ENCODE measurements around the gene STK17B.
"Not testable (repeated sequence)": the region's sequence is repeated elsewhere in the genome, so short reads cannot be mapped to it uniquely, and the experiment has no call there.

STK17B gene

DNA sequence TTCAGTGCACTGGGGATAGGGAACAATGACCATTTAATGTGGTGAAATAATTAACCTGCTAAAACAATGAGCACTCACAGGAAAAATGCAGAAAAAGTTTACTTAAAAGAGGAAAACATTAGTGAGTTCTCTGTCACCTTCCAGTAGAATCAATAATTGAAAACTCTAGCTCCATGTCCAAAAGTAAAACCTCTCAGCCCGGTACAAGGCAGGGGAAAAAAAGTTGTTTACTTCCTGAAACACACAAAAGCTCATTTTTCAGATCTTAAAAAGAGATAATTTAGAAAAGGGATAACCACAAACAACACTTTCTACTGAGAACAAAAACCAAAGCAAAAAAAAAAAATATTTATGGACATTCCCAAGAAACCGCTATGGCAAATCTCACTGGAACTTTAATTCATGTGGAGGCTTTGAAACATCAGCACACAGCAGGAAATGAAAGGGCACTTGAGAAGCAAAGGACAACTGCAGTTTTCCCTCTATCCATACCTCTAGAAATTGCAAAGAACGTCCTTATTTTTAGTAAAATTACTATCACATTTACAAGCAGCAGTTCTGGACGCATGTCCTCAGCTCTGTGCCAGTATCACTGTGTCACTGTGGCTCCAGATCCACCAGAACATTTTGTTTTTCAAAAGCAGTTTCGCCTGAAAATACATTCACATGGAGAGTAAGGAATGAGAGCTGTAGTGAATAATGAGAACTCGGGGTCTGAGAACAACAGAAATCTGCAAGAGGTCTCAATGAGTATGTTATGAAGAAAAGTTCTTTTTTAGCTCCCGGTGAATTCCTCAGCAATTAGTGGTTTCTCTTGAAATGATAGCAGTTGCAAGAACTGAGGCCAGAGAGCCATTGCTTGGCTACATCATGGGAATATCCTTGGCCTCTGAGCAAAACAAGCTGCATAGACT is 58.1 kb downstream of the STK17B start:
- DNase-seq (ENCODE audit: low read depth, low spot score): no peak

DNA sequence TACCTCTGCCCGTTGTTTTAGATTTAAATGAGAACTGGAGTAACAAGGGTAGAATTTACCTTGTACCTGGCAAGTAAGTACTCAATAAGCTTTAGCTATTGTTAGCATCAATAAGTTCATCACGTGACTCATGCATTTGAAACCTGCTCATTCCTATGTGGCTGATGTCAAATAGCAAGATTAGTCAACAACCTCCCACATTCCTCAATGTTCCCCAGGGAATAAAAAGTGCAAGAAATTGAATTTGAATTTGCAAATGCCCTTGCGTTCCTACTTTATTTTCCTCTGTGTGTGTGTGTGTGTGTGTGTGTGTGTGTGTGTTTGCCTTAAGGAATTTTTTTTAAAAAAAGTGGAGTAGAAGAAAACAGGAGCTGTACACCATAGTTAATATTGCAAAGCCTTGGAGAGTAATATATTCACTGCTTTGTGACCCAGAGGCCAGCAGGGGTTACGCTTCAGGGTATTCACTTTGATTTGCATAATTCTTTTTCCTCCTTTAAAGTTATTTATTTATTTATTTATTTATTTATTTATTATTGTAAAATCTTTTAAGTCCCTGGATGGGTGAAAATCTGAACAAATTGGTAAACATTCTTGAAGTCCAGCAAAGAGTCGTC is 58.9 kb downstream of the STK17B start:
- DNase-seq (ENCODE audit: low read depth, low spot score): no peak

DNA sequence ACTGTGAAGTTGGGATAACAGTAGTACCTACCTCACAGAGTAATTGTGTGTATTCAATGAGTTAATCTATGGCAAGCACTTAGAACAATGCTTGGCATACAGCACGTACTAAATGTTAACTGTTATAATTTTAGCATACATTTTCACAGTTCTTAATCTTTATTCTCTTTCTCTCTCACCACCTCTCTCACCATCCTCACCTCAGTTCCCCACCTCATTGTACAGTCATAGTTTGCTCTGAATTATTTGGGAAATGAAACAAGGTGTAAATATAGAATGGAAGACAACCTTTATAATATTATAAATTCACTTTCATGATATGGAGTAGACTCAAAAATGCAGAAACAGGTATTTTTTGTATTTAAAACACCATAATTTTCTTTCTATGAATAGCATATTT is 62.8 kb downstream of the STK17B start:
- no peak for DNase-seq (ENCODE audit: low read depth, low spot score)

DNA sequence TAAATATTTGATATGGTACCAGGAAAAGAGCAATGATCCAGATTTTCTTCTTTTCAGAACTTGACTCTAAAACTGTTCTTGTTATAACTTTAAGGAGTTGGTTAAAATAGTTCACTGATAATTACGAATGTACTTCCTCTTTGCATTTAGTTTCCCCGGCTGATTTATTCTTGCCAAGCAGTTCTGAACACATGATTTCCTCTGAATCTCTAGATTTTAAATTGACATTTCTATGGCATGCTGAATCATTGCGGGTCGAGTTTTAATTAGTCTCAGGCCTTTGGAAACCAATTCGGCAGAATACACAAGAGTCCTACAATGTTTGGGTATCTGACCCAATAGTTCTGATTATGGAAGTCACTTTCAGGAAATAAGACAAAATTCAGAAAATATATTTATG is 65.4 kb downstream of the STK17B start:
- DNase-seq (ENCODE audit: low read depth, low spot score): no peak

DNA sequence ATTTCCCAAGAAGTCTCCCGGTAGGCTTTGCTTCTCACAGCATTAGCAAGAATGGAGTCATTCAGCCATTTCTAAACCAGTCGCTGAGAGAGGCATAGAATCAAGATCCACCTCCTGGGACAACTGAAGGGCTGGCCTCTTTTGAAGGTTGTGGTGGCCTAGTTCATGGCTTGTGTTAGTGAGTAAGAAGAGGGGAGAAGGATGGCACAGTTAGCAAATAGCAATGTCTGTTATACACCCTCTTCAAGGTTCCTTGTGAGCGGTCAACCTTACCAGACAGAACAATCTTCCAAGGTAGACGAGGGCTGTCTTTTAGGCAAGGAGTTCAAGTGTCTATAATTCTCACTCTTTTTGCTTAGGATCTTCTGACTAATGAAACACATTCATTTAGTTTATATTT is 67.3 kb downstream of the STK17B start:
- DNase-seq (ENCODE audit: low read depth, low spot score): no peak

DNA sequence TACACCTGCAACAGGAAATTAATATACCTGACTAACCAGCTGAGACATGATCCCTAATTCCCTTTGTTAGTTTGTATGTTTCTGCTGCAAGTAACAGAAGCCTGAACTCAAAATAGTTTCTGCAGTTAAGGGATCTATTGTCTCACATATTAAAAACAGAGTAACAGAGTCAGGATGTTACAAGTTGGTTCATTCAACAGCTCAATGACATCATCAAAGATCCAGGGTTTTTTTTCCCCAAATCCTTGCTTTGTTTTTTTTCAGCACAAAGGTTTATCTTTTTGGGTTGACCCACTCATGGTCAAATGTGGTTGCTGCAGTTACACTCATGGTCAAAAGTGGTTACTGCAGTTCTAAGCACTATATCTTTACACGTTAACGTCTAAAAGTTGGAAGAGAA is 67.8 kb downstream of the STK17B start:
- no peak for DNase-seq (ENCODE audit: low read depth, low spot score)

DNA sequence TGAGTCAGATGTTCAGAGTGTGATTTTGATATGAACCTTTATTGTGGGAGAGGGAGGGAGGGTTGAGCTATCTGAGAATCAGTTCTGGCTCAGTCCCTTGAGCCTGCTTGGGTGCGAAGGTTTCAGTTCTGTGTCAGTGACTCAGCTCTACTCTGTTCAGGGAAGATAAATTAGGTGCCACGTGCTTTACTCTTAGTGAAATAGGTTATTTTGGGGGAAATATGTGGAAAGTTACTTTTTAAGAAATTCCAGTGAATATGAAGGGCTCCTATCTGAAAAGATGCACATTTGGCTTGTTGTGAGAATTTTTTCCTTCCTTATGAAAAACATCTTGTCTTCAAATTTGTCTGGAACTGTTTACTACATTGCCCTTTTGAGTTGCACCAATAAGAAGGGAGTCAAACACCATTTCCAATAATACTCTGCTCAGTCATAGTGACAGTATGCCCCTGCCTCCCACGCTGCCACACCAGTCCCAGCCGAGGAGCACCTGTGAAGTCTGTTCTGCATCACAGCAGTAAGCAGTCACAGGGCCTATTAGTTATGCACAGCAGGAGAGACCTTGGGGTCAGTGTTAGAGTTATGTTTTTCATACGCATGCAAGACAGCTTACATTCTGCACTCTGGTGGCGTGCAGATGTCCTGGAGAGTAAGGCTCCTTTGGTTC is 69.9 kb downstream of the STK17B start:
- peak; percentile 72 for DNase-seq (ENCODE audit: low read depth, low spot score)

DNA sequence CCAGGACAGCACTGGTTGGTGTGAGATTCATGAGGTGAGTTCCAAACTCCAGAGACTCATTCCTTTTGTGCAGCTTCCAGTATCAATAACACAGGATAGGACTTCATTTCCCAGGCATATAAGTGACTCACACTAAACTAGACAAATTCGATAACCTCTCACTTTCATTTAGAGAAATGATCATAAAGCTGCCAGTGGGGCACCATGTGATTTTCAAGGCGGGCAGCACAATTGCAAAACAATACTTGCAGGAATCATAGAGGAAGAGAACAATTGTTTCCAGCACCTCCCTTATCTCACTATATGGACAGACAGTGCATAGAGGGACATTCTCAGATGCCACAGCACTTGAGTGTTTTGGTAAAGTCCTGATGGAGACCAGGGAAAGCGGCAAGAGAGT is 71.5 kb downstream of the STK17B start:
- DNase-seq (ENCODE audit: low read depth, low spot score): no peak

DNA sequence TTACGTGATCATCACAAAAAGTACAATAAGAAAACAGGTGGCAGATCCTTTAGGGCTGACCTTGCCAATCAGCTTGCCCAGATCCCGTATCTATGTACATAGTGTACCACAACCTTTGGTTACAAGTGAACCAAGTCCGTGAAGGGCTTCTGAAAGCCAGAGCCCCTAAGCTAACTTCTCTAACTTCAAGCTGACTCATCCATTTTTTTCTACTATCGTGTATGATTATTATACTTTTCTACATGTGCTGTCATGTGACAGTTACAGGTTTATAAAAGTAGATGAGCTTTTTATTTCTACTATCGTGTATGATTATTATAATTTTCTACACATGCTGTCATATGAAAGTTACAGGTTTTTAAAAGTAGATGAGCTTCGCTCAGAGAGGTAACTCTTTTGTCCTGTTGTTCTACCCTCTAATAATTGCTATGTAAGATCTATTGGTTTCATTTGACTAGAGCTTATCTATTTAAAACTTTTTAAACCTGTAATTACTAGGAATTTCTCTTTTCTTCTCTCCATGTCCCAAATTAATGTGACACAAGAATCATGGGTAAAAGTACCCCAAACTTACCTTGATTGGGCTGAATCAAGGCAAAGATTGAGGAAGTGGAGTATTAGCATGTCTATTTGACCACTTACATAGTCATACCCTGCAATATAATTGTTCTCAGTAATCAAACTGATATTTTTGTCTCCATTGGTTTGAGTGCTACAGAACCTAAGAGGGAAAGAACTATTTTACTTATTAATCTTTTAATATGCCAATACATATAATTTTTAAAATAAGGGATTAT is 73.3 kb downstream of the STK17B start:
- DNase-seq (ENCODE audit: low read depth, low spot score): no peak

DNA sequence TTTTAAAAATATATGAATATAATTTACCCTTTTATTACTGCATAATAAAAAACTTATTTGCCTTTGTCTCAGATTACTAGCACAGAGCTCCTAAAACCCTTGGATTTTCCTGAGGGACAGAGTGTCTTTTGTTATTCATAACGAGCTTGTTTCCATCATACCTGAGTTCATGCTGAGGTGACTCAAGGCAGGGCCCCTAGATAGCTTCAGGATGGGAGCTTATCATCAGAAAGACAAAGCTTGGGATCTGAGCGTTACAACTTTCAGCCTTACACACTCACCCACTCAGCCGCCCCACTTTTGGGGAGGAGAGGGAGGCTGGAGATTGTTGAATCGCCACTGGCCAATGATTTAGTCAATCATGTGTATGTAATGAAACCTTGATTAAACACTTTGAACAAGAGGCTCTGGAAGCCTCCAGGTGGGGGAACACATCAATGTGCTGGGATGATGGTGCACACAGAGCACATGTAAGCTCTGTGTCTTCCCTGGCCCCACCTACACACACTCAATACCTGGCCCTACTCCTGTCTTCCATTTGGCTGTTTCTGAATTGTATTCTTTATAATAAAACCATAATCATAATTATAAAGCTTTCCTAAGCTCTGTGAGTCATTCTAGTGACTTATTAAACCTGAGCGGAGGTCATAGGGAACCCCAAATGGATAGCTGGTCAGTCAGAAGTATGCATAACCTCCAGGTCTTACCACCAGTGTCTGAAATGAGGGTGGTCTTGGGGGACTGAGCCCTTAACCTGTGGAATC is 74.2 kb downstream of the STK17B start:
- DNase-seq (ENCODE audit: low read depth, low spot score): no peak

DNA sequence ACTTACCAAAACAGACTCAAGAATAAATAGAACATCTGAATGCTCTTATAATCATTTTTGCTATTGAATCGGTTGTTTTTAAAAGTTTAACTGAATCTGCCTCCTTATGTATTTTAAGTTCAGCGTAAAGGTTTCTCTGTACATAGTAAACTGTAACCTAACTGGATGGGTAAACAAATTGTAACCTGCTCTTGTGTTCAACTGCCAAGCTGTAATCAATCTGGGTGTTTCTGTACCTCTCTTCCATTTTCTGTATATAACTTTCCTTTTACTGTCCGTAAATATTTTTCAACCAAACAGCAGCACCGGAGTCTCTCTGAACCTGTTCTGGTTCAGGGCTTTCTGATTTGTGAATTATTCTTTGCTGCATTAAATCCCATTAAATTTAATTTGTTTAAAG is 75.1 kb downstream of the STK17B start:
- no peak for DNase-seq (ENCODE audit: low read depth, low spot score)

DNA sequence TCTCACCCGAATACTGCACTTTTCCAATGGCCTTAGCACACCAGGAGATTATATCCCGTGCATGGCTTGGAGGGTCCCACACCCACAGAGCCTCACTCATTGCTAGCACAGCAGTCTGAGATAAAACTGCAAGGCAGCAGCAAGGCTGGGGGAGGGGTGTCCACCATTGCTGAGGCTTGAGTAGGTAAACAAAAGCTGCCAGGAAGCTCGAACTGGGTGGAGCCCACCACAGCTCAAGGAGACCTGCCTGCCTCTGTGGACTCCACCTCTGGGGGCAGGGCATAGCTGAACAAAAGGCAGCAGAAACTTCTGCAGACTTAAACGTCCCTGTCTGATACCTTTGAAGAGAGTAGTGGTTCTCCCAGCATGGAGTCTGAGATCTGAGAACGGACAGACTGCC is 81.9 kb downstream of the STK17B start:
- not testable (repeated sequence) for DNase-seq (ENCODE audit: low read depth, low spot score)

DNA sequence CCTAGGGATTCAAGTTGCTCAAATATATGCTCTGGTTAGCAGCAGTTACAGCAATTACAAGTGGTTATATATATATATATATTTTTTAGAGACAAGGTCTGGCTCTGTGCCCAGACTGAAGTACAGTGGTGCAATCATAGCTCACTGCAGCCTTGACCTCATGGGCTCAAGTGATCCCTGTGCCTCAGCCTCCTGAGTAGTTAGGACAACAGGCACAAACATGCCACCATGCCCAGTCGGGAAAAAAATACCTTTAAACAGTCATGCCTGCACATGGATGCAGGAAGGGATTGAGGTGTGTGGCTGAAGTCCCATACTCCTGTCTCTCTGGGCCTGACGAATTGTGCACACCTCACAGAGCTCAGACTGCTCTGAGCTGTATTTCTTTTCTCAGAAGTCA is 83.2 kb downstream of the STK17B start:
- no peak for DNase-seq (ENCODE audit: low read depth, low spot score)

DNA sequence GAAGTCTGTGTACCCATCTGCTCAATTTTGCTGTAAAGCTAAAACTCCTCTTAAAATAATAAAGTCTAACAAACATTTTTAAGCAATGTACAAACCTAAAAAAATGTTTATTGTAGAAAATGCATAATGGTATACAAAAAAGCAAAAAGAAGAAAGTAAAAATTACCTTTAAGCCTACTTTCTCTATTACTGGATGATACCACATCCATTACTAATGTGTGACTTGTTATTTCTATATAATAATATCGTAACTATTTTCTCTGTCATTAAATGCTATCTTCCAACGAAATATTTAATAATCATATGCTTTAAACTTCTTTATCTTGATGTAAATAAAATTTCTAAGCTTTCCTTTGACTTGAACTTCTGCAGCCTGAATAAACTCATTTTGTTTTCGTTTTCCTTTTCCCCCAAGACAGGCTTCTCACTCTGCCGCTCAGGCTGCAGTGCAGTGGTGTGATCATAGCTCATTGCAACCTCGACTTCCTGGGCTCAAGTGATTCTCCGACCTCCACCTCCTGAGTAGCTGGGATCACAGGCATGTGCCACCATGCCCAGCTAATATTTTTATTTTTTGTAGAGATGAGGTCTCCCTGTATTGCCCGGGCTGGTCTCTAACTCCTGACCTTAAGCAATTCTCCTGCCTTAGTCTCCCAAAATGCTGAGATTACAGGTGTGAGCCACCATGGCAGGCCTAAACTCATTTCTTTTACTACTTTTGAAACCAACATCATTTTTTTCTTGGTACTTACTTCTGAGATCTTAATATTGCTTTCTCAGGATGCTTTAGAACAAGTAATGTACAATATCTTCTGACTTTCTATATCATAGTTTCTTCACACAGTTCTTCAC is 84.6 kb downstream of the STK17B start:
- DNase-seq (ENCODE audit: low read depth, low spot score): no peak

DNA sequence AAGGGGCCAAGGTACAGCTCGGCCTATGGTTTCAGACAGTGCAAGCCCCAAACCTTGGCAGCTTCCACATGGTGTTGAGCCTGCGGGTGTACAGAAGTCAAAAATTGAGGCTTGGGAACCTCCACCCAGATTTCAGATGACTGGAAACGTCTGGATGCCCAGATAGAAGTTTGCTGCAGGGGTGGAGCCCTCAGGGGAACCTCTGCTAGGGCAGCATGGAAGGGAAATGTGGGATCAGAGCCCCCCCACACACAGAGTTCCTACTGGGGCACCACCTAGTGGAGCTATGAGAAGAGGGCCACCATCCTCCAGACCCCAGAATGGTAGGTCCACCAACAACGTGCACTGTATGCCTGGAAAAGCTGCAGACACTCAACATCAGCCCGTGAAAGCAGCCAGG is 87.8 kb downstream of the STK17B start:
- DNase-seq (ENCODE audit: low read depth, low spot score): no peak

All from brain pericyte (primary cell).